HEK293 (cell line): ENCODE measurements around the gene GNG7.
A peak's percentile ranks its signal among the peaks of the same experiment; 100 is the strongest.

Source experiments
- GLI2 ChIP-seq: fragments of 450-650 bp; formaldehyde crosslinking; IDR thresholded peaks from 2 replicates; pipeline ENCODE4; 2017; ENCODE audit warnings: missing biosample characterization, missing genetic modification characterization, low read depth, borderline replicate concordance
- HIC1 ChIP-seq: fragments of 450-650 bp; formaldehyde crosslinking; IDR thresholded peaks from 2 replicates; pipeline ENCODE4 v1.5.1; 2016; ENCODE audit warnings: missing biosample characterization, missing genetic modification characterization
- SETDB1 ChIP-seq: IDR thresholded peaks from one replicate; pipeline ENCODE4 v1.6.1; 2017; ENCODE audit warnings: mild to moderate bottlenecking, low read length, moderate library complexity, mixed read lengths; ENCODE audit not compliant: insufficient read length
- SP7 ChIP-seq: fragments of 450-650 bp; formaldehyde crosslinking; IDR thresholded peaks from 2 replicates; pipeline ENCODE4 v1.5.1; 2016; ENCODE audit warnings: missing biosample characterization, missing genetic modification characterization
- ZBTB48 ChIP-seq: fragments of 450-650 bp; formaldehyde crosslinking; IDR thresholded peaks from 2 replicates; pipeline ENCODE4 v1.5.1; 2016; ENCODE audit warnings: missing biosample characterization, missing genetic modification characterization
- ZNF112 ChIP-seq: fragments of 450-650 bp; formaldehyde crosslinking; IDR thresholded peaks from 2 replicates; pipeline ENCODE4 v1.5.0; 2017; ENCODE audit warnings: missing biosample characterization, missing genetic modification characterization
- ZNF155 ChIP-seq: fragments of 450-650 bp; formaldehyde crosslinking; IDR thresholded peaks from 2 replicates; pipeline ENCODE4 v1.5.1; 2016; ENCODE audit warnings: missing biosample characterization, missing genetic modification characterization
- ZNF211 ChIP-seq: fragments of 450-650 bp; formaldehyde crosslinking; IDR thresholded peaks from 2 replicates; pipeline ENCODE4 v1.5.1; 2016; ENCODE audit warnings: low read depth, missing biosample characterization, missing genetic modification characterization
- ZNF223 ChIP-seq: fragments of 450-650 bp; formaldehyde crosslinking; IDR thresholded peaks from 2 replicates; pipeline ENCODE4 v1.5.1; 2016; ENCODE audit warnings: missing biosample characterization, missing genetic modification characterization
- ZNF548 ChIP-seq: fragments of 450-650 bp; formaldehyde crosslinking; IDR thresholded peaks from 2 replicates; pipeline ENCODE4 v1.5.1; 2016; ENCODE audit warnings: missing biosample characterization, missing genetic modification characterization
- ZNF558 ChIP-seq: fragments of 450-650 bp; formaldehyde crosslinking; IDR thresholded peaks from 2 replicates; pipeline ENCODE4 v1.5.1; 2016; ENCODE audit warnings: missing biosample characterization, missing genetic modification characterization
- ZNF626 ChIP-seq: fragments of 450-650 bp; sonication (Bioruptor Pico); formaldehyde crosslinking; IDR thresholded peaks from 2 replicates; pipeline ENCODE4 v1.5.1; 2018; ENCODE audit warnings: missing biosample characterization, missing genetic modification characterization, inconsistent platforms
- ZNF629 ChIP-seq: fragments of 450-650 bp; formaldehyde crosslinking; IDR thresholded peaks from 2 replicates; pipeline ENCODE4 v1.5.1; 2017; ENCODE audit warnings: missing biosample characterization, missing genetic modification characterization
- ZNF645 ChIP-seq: fragments of 450-650 bp; formaldehyde crosslinking; IDR thresholded peaks from 2 replicates; pipeline ENCODE4; 2016; ENCODE audit warnings: missing biosample characterization, missing genetic modification characterization
- ZNF677 ChIP-seq: fragments of 450-650 bp; IDR thresholded peaks from 2 replicates; pipeline ENCODE4 v1.5.0; 2018; ENCODE audit warnings: missing biosample characterization, mild to moderate bottlenecking, missing genetic modification characterization, moderate library complexity
- ZNF837 ChIP-seq: fragments of 450-650 bp; formaldehyde crosslinking; IDR thresholded peaks from 2 replicates; pipeline ENCODE4 v1.5.1; 2016; ENCODE audit warnings: missing biosample characterization, missing genetic modification characterization
- ZSCAN30 ChIP-seq: fragments of 450-650 bp; IDR thresholded peaks from 2 replicates; pipeline ENCODE4 v1.5.1; 2018; ENCODE audit warnings: missing biosample characterization, mild to moderate bottlenecking, missing genetic modification characterization, moderate library complexity
- TF ChIP-seq, protein P1 (sequence below): fragments of 450-650 bp; formaldehyde crosslinking; IDR thresholded peaks from 2 replicates; pipeline ENCODE4 v1.5.1; 2016; ENCODE audit warnings: missing biosample characterization, missing genetic modification characterization
- TF ChIP-seq, protein P2 (sequence below): fragments of 450-650 bp; formaldehyde crosslinking; IDR thresholded peaks from 2 replicates; pipeline ENCODE4 v1.5.1; 2016; ENCODE audit warnings: missing biosample characterization, missing genetic modification characterization
- TF ChIP-seq, protein P3 (sequence below): fragments of 450-650 bp; formaldehyde crosslinking; IDR thresholded peaks from 2 replicates; pipeline ENCODE4 v1.5.1; 2016; ENCODE audit warnings: missing biosample characterization, missing genetic modification characterization
- TF ChIP-seq, protein P4 (sequence below): fragments of 450-650 bp; formaldehyde crosslinking; IDR thresholded peaks from 2 replicates; pipeline ENCODE4 v1.5.1; 2017; ENCODE audit warnings: missing biosample characterization, missing genetic modification characterization
- TF ChIP-seq, protein P5 (sequence below): fragments of 450-650 bp; formaldehyde crosslinking; IDR thresholded peaks from 2 replicates; pipeline ENCODE4 v1.5.1; 2017; ENCODE audit warnings: missing biosample characterization, missing genetic modification characterization
- TF ChIP-seq, protein P6 (sequence below): fragments of 450-650 bp; formaldehyde crosslinking; conservative IDR thresholded peaks from 2 replicates; pipeline ENCODE4 v1.5.1; 2016; ENCODE audit warnings: low read depth, missing biosample characterization, missing genetic modification characterization

GNG7 gene

GRCh38 chr19:2476451-2477140 is 225.9 kb downstream of the GNG7 start (continued):
- TF ChIP-seq, protein P1, sequence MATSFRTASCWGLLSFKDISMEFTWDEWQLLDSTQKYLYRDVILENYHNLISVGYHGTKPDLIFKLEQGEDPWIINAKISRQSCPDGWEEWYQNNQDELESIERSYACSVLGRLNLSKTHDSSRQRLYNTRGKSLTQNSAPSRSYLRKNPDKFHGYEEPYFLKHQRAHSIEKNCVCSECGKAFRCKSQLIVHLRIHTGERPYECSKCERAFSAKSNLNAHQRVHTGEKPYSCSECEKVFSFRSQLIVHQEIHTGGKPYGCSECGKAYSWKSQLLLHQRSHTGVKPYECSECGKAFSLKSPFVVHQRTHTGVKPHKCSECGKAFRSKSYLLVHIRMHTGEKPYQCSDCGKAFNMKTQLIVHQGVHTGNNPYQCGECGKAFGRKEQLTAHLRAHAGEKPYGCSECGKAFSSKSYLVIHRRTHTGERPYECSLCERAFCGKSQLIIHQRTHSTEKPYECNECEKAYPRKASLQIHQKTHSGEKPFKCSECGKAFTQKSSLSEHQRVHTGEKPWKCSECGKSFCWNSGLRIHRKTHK (tag by site-specific recombination), result no peak
- TF ChIP-seq HIC1 (no peak), ZNF626 (tag by site-specific recombination) (no peak), ZNF558 (tag by site-specific recombination) (no peak), ZNF645 (no peak), ZNF223 (no peak), ZBTB48 (tag by site-specific recombination) (peak; percentile 34; the same call in 1 of the 2 replicates), ZNF677 (tag by site-specific recombination) (no peak), ZNF548 (tag by site-specific recombination) (no peak), SETDB1 (no peak), ZNF112 (tag by site-specific recombination) (no peak), ZNF211 (tag by site-specific recombination) (no peak), ZNF837 (tag by site-specific recombination) (no peak), SP7 (tag by site-specific recombination) (no peak; the same call in 1 of the 2 replicates), ZNF155 (tag by site-specific recombination) (no peak), GLI2 (no peak), ZSCAN30 (tag by site-specific recombination) (no peak), ZNF629 (tag by site-specific recombination) (no peak)
- TF ChIP-seq, protein P2, sequence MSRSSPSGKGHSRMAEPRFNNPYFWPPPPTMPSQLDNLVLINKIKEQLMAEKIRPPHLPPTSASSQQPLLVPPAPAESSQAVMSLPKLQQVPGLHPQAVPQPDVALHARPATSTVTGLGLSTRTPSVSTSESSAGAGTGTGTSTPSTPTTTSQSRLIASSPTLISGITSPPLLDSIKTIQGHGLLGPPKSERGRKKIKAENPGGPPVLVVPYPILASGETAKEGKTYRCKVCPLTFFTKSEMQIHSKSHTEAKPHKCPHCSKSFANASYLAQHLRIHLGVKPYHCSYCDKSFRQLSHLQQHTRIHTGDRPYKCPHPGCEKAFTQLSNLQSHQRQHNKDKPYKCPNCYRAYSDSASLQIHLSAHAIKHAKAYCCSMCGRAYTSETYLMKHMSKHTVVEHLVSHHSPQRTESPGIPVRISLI (tag by site-specific recombination), result no peak
- TF ChIP-seq, protein P3, sequence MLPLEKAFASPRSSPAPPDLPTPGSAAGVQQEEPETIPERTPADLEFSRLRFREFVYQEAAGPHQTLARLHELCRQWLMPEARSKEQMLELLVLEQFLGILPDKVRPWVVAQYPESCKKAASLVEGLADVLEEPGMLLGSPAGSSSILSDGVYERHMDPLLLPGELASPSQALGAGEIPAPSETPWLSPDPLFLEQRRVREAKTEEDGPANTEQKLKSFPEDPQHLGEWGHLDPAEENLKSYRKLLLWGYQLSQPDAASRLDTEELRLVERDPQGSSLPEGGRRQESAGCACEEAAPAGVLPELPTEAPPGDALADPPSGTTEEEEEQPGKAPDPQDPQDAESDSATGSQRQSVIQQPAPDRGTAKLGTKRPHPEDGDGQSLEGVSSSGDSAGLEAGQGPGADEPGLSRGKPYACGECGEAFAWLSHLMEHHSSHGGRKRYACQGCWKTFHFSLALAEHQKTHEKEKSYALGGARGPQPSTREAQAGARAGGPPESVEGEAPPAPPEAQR, result no peak
- TF ChIP-seq, protein P4, sequence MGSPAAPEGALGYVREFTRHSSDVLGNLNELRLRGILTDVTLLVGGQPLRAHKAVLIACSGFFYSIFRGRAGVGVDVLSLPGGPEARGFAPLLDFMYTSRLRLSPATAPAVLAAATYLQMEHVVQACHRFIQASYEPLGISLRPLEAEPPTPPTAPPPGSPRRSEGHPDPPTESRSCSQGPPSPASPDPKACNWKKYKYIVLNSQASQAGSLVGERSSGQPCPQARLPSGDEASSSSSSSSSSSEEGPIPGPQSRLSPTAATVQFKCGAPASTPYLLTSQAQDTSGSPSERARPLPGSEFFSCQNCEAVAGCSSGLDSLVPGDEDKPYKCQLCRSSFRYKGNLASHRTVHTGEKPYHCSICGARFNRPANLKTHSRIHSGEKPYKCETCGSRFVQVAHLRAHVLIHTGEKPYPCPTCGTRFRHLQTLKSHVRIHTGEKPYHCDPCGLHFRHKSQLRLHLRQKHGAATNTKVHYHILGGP (tag by site-specific recombination), result no peak
- TF ChIP-seq, protein P5, sequence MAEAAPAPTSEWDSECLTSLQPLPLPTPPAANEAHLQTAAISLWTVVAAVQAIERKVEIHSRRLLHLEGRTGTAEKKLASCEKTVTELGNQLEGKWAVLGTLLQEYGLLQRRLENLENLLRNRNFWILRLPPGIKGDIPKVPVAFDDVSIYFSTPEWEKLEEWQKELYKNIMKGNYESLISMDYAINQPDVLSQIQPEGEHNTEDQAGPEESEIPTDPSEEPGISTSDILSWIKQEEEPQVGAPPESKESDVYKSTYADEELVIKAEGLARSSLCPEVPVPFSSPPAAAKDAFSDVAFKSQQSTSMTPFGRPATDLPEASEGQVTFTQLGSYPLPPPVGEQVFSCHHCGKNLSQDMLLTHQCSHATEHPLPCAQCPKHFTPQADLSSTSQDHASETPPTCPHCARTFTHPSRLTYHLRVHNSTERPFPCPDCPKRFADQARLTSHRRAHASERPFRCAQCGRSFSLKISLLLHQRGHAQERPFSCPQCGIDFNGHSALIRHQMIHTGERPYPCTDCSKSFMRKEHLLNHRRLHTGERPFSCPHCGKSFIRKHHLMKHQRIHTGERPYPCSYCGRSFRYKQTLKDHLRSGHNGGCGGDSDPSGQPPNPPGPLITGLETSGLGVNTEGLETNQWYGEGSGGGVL, result peak; percentile 32; the same call in 1 of the 2 replicates
- TF ChIP-seq, protein P6, sequence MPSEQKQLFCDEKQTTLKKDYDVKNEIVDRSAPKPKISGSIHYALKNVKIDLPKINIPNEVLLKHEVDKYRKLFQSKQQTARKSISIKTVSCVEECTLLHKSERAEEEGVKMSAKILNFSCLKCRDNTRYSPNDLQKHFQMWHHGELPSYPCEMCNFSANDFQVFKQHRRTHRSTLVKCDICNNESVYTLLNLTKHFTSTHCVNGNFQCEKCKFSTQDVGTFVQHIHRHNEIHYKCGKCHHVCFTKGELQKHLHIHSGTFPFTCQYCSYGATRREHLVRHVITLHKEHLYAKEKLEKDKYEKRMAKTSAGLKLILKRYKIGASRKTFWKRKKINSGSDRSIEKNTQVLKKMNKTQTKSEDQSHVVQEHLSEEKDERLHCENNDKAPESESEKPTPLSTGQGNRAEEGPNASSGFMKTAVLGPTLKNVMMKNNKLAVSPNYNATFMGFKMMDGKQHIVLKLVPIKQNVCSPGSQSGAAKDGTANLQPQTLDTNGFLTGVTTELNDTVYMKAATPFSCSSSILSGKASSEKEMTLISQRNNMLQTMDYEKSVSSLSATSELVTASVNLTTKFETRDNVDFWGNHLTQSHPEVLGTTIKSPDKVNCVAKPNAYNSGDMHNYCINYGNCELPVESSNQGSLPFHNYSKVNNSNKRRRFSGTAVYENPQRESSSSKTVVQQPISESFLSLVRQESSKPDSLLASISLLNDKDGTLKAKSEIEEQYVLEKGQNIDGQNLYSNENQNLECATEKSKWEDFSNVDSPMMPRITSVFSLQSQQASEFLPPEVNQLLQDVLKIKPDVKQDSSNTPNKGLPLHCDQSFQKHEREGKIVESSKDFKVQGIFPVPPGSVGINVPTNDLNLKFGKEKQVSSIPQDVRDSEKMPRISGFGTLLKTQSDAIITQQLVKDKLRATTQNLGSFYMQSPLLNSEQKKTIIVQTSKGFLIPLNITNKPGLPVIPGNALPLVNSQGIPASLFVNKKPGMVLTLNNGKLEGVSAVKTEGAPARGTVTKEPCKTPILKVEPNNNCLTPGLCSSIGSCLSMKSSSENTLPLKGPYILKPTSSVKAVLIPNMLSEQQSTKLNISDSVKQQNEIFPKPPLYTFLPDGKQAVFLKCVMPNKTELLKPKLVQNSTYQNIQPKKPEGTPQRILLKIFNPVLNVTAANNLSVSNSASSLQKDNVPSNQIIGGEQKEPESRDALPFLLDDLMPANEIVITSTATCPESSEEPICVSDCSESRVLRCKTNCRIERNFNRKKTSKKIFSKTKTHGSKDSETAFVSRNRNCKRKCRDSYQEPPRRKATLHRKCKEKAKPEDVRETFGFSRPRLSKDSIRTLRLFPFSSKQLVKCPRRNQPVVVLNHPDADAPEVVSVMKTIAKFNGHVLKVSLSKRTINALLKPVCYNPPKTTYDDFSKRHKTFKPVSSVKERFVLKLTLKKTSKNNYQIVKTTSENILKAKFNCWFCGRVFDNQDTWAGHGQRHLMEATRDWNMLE (tag by site-specific recombination), result no peak
